Stimulated activated naive CD8-positive, alpha-beta T cell treated with anti-CD3 and anti-CD28 coated beads, Interleukin-15, amount 100 ng/mL, for 72 hours (primary cell): ENCODE data around the gene GCGR.
A peak's percentile ranks its signal among the peaks of the same experiment; 100 is the strongest.

Experiments
- ATAC-seq: fragments of 150-1000 bp; cut with Tn5 transposase; 2 replicates; pipeline ENCODE4 v1.10.0; 2021; ENCODE audit warnings: mild to moderate bottlenecking, moderate library complexity
- DNase-seq, 2 donors: peaks; one replicate each; pipeline ENCODE4 v3.0.0; 2021 to 2022
- H3K27ac Mint-ChIP-seq, 2 donors: one replicate each; pipeline ENCODE4 v1.8.0; 2022; ENCODE audit warnings: mild to moderate bottlenecking in 2 of 2, mixed read lengths in 2 of 2, moderate library complexity in 2 of 2
- H3K27me3 Mint-ChIP-seq: one replicate; pipeline ENCODE4 v1.8.0; 2022; ENCODE audit warnings: mixed read lengths
- H3K4me1 Mint-ChIP-seq: one replicate; pipeline ENCODE4 v1.8.0; 2022; ENCODE audit warnings: mild to moderate bottlenecking, mixed read lengths
- H3K4me3 Mint-ChIP-seq, 2 donors: one replicate each; pipeline ENCODE4 v1.8.0; 2022; ENCODE audit warnings: mild to moderate bottlenecking in 2 of 2, mixed read lengths in 2 of 2, moderate library complexity in 1 of 2
- H3K9me3 Mint-ChIP-seq, 2 donors: one replicate each; pipeline ENCODE4 v1.8.0; 2022; ENCODE audit warnings: mixed read lengths in 2 of 2

Gene GCGR

GRCh38 chr17:81821603-81822311, 17.8 kb downstream of the GCGR start:
- H3K27me3 Mint-ChIP-seq = peaks cover 12% of the 10 kb centered on the region
- ATAC-seq (peak; percentile 45), DNase-seq (no peak)
- H3K27ac Mint-ChIP-seq = peak overlapping the region in 1 of 2 donors; percentile 71
- no peaks in the 10 kb centered on the region for H3K9me3 Mint-ChIP-seq
- peak overlapping the region in 1 of 2 donors; percentile 10 for H3K4me3 Mint-ChIP-seq
- H3K4me1 Mint-ChIP-seq = peaks cover 19% of the 10 kb centered on the region

- Mint-ChIP-seq H3K9me3 (no peaks in the 10 kb centered on the region), H3K4me3 (no peak overlapping the region), H3K27ac (peak overlapping the region in 1 of 2 donors; percentile 71), H3K27me3 (peaks cover 11% of the 10 kb centered on the region), H3K4me1 (peaks cover 19% of the 10 kb centered on the region)
- ATAC-seq (no peak), DNase-seq (no peak)
These were observed 18.3 kb downstream of the GCGR start for GRCh38 chr17:81822312-81822637.

DNA sequence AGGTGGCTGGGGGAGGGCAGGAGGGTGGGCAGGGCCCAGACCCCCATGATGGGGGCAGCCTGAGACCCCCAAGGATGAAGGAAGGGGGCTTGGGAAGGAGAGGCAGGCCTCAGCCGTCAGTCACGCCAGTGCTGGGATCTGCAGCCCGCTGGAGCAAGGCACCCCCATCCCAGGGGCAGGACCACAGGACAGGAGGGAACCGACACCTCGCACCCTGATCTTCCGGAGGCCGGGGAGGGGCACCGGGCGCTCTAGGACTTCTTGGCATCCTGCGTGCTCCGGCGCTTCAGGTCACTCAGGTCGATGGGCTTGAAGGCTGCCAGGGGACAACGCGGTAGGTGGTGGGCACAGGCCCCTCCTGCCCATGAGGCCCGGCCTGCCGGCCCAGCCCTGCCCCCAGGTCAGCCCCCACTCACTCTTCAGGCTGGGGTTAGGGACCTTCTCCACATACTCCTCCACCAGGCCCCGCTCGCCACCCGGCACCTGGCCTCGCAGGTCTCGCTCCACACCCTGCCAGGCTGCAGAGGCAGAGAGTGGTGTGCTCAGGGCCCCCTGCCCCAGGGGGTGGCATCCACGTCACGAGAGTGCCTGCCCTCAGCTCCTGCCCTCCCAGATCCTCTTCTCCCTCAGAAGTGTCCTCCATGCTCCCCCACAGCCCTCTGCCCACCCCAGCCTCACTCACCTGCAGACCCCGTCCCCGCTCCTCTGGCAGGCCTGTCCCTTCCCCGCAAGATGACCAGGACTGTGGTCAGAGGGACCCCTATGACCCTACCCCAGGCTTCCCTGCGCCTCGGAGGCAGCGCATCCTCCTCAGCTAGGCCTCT, 19.3 kb downstream of the GCGR start:
- Mint-ChIP-seq H3K27me3 (peaks cover 2% of the 10 kb centered on the region), H3K9me3 (no peaks in the 10 kb centered on the region), H3K27ac (no peak overlapping the region), H3K4me1 (peaks cover 19% of the 10 kb centered on the region), H3K4me3 (no peak overlapping the region)
- DNase-seq = no peak
- ATAC-seq = no peak

GRCh38 chr17:81823820-81824550, 20.0 kb downstream of the GCGR start:
- no peaks in the 10 kb centered on the region for H3K27me3 Mint-ChIP-seq
- H3K9me3 Mint-ChIP-seq = no peaks in the 10 kb centered on the region
- H3K4me3 Mint-ChIP-seq = no peak overlapping the region
- H3K27ac Mint-ChIP-seq = no peak overlapping the region
- DNase-seq (no peak), ATAC-seq (no peak)
- H3K4me1 Mint-ChIP-seq = peaks cover 26% of the 10 kb centered on the region

DNA sequence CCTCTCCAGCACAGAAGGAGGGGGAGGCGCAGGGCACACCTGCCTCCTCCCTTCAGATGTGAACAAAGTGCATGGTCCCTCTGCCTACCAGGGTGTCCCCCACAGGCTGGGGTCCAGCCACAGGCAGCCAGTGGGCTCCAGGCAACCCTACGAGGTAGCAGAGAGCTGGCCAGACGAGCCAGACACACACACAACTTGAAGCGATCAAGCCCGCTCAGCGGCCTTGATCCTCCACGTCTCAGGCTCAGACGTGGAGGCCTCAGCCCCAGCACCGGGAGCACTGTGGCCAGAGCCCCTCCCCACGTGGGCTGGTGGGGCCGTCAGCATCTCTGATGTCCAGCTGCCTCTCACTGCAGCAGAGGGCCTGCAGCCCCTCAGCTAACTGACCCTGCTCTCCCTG, 20.6 kb downstream of the GCGR start:
- no peak for ATAC-seq
- no peak overlapping the region for H3K27ac Mint-ChIP-seq

DNA sequence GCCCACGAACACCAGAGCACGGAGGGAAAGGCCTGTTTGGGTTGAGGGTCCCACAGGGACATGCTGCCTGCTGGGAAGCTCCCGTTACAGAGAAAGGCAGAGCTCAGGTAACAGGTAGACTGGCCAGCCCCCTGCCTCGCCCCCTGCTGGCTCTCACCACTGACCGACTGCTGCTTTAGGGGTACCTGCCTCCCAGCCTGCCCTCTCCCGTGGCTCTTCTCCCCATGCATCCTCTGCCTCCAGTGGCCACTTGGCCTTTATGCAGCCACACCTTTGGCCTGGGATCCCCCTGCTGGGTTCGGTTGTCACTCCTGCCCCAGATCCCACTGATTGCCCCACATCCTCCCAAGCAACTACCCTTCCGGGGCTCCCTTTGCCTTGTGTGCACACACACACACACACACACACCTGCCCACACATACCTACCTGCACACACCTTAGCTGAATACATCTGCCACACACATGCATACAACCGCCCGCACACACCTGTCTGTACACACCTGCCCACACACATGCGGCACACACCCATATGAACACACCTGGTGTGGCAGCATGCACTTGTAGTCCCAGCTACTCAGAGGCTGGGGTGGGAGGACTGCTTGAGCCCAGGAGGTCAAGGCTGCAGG, 22.0 kb downstream of the GCGR start:
- DNase-seq (no peak), ATAC-seq (no peak)
- Mint-ChIP-seq H3K27me3 (no peaks in the 10 kb centered on the region), H3K9me3 (no peaks in the 10 kb centered on the region), H3K27ac (peak overlapping the region in 1 of 2 donors; percentile 61), H3K4me3 (no peak overlapping the region), H3K4me1 (peaks cover 43% of the 10 kb centered on the region)

More for the DNA sequence above, 20.6 kb downstream of the GCGR start:
- Mint-ChIP-seq H3K4me1 (peaks cover 31% of the 10 kb centered on the region), H3K4me3 (no peak overlapping the region), H3K9me3 (no peaks in the 10 kb centered on the region), H3K27me3 (no peaks in the 10 kb centered on the region)
- DNase-seq = no peak

GRCh38 chr17:81828656-81829055, 24.7 kb downstream of the GCGR start:
- peaks cover 49% of the 10 kb centered on the region for H3K4me1 Mint-ChIP-seq
- no peaks in the 10 kb centered on the region for H3K9me3 Mint-ChIP-seq
- DNase-seq = no peak
- H3K4me3 Mint-ChIP-seq = no peak overlapping the region
- H3K27ac Mint-ChIP-seq = no peak overlapping the region
- no peaks in the 10 kb centered on the region for H3K27me3 Mint-ChIP-seq
- ATAC-seq = no peak

DNA sequence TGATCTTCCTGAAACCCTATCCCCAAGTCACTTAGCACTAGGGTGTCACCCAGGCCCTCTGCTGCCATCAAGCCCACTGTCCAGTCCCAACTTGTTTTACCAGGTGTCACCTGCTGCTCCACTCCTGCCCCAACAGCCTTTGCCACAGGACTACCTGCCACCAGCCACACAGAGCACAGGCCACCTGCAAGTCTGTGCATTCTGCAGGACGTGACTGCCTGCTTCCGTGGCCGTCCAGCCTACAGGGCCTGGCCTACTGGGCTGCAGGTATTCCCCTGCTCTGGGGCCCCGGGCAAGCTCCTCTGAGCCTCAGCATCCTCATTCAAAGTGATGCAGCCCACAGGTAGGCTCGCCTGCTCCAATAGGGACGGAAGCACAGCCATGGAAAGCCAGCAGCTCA, 25.9 kb downstream of the GCGR start:
- peak overlapping the region in 1 of 2 donors; percentile 42 for H3K4me3 Mint-ChIP-seq
- H3K4me1 Mint-ChIP-seq = peaks cover 60% of the 10 kb centered on the region
- H3K27ac Mint-ChIP-seq = no peak overlapping the region
- ATAC-seq (no peak), DNase-seq (no peak)
- no peaks in the 10 kb centered on the region for H3K27me3 Mint-ChIP-seq
- no peaks in the 10 kb centered on the region for H3K9me3 Mint-ChIP-seq

DNA sequence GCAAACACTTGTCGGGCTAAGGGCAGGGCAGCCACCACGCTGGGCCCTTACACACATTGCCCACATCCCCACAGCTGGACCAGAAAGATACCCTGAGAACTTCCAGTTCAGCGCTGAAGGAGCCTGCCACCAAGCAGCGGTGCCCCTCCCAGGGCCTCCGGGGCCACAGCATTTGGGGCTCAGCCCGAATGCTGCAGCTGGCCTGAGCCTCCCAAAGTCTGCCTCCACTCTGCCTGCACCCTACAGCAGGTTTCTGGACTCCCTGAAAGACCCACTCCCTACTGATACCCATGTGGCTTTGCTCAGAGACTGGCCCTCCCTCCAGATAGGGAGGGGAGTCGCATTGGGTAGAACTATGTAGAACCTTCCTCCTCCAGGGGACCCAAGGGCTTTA, 27.6 kb downstream of the GCGR start:
- DNase-seq (no peak), ATAC-seq (no peak)
- H3K9me3 Mint-ChIP-seq = no peaks in the 10 kb centered on the region
- H3K27ac Mint-ChIP-seq = peak overlapping the region; percentile 94 to 97
- H3K27me3 Mint-ChIP-seq = no peaks in the 10 kb centered on the region
- H3K4me3 Mint-ChIP-seq = peak overlapping the region; percentile 94
- peaks cover 58% of the 10 kb centered on the region for H3K4me1 Mint-ChIP-seq

DNA sequence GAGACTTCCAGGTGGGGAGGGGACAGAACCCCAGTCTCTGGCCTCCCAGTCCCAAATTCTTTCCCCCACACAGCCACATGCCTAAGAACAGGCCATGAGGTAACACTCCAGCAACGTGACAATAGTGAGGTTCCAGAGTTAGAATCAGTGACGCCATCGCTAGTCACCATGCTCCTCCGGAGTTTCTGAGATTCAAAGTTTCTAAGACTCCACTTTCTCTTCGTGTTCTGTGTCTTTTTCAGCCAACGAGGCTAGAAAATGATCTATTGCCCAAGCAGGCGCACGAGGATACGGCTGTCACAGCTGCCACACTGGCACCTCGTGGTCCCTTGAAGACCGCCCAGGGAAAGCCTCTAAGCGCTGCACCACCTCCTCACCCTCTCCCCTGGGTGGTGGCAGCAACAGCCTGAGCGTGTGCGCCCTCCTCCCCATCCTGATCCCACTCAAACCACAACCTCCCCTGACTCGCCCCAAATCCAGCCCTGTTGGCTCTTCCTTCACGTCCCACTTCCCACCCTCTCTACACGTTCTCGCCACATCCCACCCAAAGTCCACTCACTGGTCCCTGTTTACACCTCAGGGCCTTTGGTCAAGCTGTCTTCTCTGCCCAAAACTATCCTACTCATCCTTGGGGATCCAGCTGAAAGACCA, 28.1 kb downstream of the GCGR start:
- no peaks in the 10 kb centered on the region for H3K9me3 Mint-ChIP-seq

DNA sequence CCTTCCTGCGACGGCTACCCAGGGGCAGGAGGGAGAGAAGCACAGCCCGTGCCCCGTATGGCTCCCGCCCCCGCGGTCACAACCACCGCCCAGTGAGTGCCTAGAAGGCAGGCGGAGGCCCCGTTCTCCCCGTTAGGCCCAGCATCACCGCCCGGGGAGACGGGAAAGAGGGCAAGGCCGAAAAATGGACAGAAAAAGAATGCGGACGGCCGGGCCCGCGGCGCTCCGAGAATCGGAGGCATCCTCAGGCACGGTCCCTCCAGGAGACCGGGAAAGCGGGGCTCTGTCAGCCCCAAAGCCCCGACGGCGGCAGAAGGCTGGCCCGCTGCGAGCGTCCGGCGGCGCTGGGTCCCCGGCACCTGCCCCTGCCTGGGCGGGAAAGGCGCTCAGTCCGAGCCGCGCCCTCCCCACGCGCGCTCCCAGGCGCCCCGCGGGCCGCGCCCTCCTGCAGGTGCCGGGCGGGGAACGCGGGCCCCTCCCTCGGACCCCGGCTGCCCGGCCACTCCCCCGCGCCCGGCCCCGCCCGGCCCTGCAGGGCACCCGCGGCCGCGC, 28.7 kb downstream of the GCGR start:
- DNase-seq = peak in 1 of 2 donors; percentile 68
- peak overlapping the region; percentile 94 for H3K4me3 Mint-ChIP-seq
- H3K27me3 Mint-ChIP-seq = no peaks in the 10 kb centered on the region
- peaks cover 58% of the 10 kb centered on the region for H3K4me1 Mint-ChIP-seq
- H3K9me3 Mint-ChIP-seq = no peaks in the 10 kb centered on the region
- H3K27ac Mint-ChIP-seq = peak overlapping the region; percentile 94 to 97
- ATAC-seq = peak; percentile 64

More for the DNA sequence above, 28.1 kb downstream of the GCGR start:
- Mint-ChIP-seq H3K27ac (peak overlapping the region; percentile 94 to 97), H3K4me1 (peaks cover 58% of the 10 kb centered on the region), H3K27me3 (no peaks in the 10 kb centered on the region), H3K4me3 (peak overlapping the region; percentile 94)
- ATAC-seq (peak; percentile 62), DNase-seq (peak; percentile 43 to 58)

DNA sequence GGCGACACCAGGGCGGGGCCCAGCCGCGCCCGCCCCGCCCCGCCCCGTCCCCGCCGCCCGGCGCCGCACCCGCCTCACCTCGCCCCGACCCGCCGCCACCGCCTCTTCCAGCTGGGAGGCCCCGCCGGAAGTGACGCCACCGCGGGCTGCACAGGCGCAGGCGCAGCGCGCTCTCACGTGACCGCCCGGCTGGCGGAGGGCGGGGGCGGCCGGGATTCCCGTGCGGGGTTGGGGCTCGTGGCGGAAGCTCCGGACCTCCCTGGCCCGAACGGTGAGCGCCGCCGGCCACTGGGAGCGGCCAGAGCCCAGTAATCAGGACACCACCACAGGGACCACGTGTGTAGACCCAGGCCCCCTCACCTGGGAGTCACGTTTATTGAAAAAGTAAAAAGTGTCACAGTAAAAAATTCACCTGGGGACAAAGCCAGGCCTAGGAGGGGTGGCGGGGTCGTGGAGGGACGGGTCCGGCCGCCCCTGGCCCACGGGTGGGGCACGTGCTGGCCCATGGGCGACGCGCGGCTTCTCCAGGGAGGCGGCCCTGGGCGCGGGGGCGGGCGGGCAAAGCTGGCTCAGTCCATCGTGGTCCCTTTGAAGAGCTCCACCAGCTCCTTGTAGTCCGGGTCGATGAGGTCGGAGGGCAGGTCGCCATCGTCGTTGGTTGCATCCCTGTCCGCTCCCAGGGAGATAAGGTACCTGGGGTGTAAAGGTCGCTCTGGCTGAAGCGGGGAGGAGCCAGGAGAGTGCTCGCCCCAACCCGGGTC, 29.4 kb downstream of the GCGR start, which contains the start of gene MCRIP1:
Gene MCRIP1, minus strand, starts transcription at position 132 of the 761 bp plus-strand sequence. CDS start 8,785 bp downstream, outside the sequence.
- Mint-ChIP-seq H3K9me3 (no peaks in the 10 kb centered on the region), H3K27ac (peak within 1 kb of the TSS; percentile 94 to 97), H3K4me1 (peaks cover 56% of the 10 kb centered on the region), H3K27me3 (no peaks in the 10 kb centered on the region), H3K4me3 (peak within 1 kb of the TSS; percentile 94)
- DNase-seq = peak; percentile 91 to 95
- ATAC-seq = peak; percentile 89

- peaks cover 51% of the 10 kb centered on the region for H3K4me1 Mint-ChIP-seq
- H3K4me3 Mint-ChIP-seq = peak overlapping the region; percentile 87 to 88
- H3K27me3 Mint-ChIP-seq = no peaks in the 10 kb centered on the region
- H3K27ac Mint-ChIP-seq = peak overlapping the region; percentile 86 to 94
- ATAC-seq = no peak
- no peak for DNase-seq
- no peaks in the 10 kb centered on the region for H3K9me3 Mint-ChIP-seq
These were observed 30.2 kb downstream of the GCGR start for GRCh38 chr17:81833921-81834830.
